HG03139 (cell line): Measurements from ENCODE around the gene ATG9B.

ENCODE experiments used
- ATAC-seq: cut with Tn5 transposase; IDR thresholded peaks from one replicate; pipeline ENCODE4 v1.9.1; 2021; ENCODE audit not compliant: unreplicated experiment

ATG9B gene

DNA sequence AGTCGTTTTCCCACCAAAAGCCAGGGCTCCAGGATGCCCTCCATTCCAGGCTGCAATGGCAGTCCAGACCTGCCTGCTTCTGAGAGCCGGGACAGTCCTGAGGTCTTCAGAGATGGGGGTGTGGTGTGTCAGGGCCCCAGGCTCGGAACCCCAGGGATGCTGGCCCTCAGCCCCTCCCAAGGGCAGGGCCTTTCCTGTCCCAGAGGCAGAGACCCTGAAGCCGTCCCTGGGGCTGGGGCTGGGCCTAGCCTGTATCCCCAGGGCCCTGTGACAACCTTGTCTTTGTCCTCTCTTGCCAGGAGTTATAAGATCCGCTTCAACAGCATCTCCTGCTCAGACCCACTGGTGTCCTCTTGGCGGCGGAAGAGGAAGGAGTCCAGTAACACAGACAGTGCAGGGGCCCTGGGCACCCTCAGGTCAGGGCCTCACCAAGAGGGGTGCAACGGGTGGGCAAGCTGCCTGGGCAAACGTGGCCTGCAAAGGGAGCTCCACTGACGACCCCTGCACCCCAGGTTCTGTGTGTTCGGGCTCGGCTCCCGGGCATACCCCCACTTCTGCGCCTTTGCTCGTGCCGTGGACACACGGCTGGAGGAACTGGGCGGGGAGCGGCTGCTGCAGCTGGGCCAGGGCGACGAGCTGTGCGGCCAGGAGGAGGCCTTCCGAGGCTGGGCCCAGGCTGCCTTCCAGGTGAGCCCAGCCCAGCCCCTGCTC lies 17.5 kb downstream of the ATG9B start:
- ATAC-seq: no peak

DNA sequence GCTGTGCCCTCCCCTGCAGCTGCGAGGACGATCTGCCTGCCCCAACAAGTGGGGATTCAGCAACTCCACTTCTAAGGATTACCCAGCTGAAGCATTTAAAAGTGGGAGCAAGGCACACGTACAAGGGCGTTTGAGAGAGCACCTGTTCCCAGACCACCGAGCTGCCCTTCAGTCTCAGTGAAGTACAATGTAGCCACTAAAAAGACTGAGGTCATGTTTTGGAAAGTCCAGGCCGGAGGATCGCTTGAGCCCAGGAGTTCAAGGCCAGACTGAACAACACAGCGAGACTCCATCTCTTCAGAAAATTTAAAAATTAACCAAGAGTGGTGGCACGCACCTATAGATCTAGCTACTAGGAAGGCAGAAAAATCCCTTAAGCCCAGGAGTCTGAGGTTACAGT lies 18.7 kb downstream of the ATG9B start:
- ATAC-seq: no peak

DNA sequence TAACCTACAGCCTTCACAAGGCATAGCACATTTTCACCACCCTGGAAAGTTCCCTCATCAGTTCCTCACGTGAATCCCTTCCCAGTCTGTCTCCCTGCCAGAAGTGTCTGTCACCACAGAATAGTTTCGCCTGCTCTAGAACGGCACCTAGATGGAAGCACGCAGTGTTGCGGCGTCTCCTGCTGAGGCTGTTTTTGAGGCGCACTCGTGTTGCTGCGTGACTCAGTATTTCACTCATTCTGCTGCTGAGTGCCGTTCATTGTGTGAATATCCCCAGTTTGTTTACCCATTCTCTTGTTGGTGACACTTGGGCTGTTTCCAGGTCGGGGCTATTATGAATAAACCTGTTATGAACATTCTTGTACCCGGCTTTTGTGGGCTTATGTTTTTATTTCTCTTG lies 20.7 kb downstream of the ATG9B start:
- no peak for ATAC-seq

DNA sequence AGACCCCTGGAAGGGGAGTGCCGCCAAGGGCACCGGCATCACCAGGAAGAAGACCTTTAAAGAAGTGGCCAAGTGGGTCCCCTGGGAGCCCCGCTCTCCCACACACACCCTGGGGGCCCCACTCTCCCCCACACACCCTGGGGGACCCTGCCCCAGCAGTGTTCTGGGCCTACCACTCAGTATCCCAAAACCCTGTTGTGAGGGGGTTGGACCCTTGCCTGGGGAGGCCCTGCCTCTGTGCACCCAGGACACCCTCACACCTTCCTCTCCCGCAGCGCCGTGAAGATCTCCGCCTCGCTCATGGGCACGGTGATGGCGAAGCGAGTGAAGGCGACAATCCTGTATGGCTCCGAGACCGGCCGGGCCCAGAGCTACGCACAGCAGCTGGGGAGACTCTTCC lies 22.7 kb downstream of the ATG9B start:
- ATAC-seq: no peak

DNA sequence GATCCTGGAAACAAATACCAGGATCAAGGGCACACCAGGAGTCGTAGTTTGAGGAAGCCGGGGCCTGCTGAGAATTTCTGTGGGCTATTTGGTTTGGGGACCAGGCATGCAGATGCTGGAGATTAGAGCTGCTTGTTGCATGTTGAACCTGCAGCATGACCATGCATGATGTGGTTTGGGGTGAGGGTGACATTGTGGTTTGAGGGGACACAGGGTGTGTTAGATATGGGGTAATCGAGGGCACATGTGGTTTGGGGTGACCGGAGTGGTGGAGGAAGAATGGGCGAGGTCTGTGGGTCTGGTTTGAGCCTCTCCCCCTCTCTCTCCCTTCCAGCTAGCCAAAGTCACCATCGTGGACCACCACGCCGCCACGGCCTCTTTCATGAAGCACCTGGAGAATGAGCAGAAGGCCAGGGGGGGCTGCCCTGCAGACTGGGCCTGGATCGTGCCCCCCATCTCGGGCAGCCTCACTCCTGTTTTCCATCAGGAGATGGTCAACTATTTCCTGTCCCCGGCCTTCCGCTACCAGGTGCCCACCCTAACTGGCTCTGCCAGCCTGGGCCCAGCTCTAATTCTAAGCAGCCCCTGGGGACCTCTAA lies 23.3 kb downstream of the ATG9B start:
- no peak for ATAC-seq

DNA sequence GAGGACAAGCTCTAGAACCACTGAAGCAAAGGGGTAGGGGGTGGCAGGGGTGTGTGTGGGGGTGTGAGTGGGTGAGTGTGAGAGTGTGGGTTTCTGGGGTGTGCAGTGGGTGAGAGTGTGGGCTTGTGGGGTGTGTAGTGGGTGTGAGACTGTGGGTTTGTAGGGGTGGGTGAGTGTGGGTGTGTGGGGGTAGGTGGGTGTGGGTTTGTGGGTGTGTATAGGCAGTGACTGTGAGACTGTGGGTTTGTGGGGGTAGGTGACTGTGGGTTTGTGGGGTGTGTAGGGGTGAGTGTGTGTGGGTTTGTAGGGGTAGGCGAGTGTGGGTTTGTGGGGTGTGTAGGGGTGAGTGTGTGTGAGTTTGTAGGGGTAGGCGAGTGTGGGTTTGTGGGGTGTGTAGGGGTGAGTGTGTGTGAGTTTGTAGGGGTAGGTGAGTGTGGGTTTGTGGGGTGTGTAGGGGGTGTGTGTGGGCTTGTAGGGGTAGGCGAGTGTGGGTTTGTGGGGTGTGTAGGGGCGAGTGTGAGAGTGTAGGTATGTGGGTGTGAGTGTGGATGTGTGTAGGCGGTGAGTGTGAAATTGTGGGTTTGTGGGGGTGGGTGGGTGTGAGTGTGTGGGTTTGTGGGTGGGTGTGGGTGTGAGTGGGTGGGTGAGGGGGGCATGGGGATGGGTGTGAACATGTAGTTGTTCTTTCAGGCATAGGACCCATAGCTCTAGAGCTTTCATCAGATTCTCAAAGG lies 24.6 kb downstream of the ATG9B start:
- no peak for ATAC-seq

DNA sequence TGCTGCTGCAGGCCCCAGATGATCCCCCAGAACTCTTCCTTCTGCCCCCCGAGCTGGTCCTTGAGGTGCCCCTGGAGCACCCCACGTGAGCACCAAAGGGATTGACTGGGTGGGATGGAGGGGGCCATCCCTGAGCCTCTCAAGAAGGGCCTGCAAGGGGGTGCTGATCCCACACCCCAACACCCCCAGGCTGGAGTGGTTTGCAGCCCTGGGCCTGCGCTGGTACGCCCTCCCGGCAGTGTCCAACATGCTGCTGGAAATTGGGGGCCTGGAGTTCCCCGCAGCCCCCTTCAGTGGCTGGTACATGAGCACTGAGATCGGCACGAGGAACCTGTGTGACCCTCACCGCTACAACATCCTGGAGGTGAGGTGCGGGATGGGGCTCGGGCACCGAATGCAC lies 25.3 kb downstream of the ATG9B start:
- ATAC-seq: no peak

DNA sequence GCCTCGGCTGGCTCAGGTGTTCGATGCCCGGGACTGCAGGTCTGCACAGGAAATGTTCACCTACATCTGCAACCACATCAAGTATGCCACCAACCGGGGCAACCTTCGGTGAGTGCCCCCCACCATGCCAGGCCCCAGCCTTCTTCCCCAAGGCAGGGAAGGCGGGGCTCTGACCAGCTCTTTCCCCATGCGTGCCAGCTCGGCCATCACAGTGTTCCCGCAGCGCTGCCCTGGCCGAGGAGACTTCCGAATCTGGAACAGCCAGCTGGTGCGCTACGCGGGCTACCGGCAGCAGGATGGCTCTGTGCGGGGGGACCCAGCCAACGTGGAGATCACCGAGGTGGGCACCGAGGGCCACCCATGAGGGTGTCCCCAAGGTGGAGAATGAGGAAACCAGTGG lies 26.0 kb downstream of the ATG9B start:
- ATAC-seq: no peak

DNA sequence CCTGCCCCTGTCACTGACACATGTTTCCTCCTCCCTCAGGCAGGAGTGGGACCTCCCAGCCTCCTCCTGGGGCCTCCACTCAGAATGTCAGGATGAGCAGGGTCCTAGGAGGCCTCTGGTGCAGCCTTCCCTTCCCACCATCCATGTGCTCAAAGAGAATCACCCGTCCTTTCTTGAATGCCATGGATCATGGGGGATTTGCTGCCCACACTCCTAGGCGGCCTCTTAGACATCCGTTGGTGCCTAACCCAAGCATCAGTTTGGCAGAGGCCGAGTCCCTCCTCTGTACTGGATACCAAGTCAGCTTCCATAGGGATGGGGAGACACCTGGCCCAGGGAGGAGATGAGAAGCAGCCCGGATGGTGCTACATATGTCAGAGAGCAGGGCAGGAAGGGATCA lies 26.5 kb downstream of the ATG9B start:
- ATAC-seq: no peak

DNA sequence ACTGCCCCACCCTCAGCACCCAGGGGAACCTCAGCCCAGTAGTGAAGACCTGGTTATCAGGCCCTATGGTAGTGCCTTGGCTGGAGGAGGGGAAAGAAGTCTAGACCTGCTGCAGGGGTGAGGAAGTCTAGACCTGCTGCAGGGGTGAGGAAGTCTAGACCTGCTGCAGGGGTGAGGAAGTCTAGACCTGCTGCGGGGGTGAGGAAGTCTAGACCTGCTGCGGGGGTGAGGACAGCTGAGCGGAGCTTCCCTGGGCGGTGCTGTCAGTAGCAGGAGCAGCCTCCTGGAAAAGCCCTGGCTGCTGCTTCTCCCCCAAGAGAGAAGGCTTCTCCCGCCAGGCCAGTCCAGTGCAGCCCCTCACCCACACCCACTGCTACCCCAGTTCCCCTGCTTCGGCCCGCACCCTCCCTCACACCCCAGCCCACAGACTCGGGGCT lies 27.2 kb downstream of the ATG9B start:
- ATAC-seq: no peak

DNA sequence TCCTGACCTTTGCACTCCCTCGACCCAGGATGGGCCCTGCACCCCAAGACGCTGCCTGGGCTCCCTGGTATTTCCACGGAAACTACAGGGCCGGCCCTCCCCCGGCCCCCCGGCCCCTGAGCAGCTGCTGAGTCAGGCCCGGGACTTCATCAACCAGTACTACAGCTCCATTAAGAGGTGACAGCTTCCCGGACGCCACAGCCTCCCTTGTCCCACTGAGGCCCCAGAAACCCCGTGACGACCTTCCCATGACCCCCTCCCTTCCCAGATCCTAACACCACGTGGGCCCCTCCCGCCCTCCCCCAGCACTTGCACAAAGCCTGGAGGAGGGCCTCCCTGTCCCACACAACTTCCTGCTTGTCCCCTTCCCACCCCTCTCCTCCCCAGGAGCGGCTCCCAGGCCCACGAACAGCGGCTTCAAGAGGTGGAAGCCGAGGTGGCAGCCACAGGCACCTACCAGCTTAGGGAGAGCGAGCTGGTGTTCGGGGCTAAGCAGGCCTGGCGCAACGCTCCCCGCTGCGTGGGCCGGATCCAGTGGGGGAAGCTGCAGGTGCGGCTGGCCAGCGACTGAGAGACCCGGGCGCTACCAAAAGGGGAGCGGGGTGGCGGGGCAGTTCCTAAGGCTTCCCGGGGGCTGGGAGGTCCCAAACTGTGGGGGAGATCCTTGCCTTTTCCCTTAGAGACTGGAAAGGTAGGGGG lies 27.8 kb downstream of the ATG9B start:
- ATAC-seq: no peak

DNA sequence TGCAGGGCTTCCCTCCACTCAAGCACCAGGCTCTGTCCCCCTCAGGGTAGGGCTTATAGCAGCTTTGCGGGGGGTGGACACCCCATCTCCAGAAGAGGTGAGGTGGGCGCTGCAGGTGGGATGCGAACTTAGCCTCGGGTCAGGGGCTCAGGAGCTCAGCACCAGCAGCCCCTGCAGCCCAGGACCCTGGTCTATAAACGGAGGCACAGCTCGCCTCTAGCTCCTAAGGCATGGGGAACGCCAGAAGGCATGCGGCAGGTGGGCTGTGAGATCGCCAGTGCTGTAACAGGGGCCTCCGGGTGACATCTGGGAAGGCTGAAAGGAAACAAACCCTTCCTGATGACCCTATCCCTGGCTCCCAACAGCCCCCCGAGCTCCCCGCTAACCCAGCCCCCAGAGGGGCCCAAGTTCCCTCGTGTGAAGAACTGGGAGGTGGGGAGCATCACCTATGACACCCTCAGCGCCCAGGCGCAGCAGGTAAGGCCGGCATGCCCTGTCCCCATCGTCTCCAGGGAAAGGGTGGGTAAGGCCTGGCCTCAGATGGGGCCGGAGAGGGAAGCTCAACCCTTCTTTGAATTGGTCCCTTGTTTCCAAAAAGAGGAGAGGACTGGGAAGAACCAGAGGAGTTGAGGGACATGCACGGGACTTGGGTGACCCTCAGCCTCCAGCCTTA lies 29.3 kb downstream of the ATG9B start:
- ATAC-seq: no peak

DNA sequence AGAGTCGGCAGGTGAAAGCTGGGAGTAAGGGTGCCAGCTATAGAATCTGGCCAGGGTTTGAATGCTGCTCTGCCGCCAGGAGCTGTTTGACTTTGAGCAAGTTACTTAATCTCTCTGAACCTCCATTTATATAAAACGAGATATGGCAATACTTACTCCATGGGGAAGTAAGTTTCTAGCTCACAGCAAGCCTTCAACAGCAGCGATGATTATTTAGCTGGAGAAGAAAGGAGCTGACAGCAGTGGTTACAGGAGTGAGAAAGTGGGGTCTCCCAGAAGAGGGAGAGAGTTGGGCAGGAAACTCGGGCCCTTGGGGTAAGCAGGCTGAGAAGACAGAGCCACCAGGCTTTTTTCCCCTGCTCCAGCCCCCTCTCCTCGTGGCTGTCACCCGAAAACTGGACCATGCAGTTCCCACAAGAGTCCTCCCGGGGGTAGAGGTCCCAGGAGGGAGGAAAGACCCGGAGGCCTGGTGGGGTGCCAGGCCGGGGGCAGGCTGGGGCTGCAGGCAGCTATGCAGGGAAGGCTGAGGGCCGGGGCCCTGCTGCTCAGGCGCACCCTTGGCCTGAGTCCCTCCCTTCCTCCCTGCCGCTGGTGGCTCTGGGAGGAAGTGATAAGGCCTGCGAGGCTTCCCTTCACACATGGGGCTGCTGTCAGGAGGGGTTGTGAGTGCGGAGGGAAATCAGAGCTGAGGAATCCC lies 30.0 kb downstream of the ATG9B start:
- no peak for ATAC-seq

DNA sequence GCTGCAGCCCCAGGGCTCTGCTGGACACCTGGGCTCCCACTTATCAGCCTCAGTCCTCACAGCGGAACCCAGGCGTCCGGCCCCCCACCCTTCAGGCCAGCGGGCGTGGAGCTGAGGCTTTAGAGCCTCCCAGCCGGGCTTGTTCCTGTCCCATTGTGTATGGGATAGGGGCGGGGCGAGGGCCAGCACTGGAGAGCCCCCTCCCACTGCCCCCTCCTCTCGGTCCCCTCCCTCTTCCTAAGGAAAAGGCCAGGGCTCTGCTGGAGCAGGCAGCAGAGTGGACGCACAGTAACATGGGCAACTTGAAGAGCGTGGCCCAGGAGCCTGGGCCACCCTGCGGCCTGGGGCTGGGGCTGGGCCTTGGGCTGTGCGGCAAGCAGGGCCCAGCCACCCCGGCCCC lies 30.8 kb downstream of the ATG9B start:
- no peak for ATAC-seq

DNA sequence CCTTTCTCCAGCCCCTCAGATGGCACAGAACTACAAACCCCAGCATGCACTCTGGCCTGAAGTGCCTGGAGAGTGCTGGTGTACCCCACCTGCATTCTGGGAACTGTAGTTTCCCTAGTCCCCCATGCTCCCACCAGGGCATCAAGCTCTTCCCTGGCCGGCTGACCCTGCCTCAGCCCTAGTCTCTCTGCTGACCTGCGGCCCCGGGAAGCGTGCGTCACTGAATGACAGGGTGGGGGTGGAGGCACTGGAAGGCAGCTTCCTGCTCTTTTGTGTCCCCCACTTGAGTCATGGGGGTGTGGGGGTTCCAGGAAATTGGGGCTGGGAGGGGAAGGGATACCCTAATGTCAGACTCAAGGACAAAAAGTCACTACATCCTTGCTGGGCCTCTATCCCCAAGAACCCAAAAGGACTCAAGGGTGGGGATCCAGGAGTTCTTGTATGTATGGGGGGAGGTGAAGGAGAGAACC lies 31.4 kb downstream of the ATG9B start:
- no peak for ATAC-seq

DNA sequence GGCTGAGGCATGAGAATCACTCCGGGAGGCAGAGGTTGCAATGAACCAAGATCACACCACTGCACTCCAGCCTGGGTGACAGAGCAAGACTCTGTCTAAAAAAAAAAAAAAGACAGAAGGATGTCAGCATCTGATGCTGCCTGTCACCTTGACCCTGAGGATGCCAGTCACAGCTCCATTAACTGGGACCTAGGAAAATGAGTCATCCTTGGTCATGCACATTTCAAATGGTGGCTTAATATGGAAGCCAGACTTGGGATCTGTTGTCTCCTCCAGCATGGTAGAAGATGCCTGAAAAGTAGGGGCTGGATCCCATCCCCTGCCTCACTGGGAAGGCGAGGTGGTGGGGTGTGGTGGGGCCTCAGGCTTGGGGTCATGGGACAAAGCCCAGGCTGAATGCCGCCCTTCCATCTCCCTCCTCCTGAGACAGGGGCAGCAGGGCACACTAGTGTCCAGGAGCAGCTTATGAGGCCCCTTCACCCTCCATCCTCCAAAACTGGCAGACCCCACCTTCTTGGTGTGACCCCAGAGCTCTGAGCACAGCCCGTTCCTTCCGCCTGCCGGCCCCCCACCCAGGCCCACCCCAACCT lies 32.1 kb downstream of the ATG9B start:
- no peak for ATAC-seq

DNA sequence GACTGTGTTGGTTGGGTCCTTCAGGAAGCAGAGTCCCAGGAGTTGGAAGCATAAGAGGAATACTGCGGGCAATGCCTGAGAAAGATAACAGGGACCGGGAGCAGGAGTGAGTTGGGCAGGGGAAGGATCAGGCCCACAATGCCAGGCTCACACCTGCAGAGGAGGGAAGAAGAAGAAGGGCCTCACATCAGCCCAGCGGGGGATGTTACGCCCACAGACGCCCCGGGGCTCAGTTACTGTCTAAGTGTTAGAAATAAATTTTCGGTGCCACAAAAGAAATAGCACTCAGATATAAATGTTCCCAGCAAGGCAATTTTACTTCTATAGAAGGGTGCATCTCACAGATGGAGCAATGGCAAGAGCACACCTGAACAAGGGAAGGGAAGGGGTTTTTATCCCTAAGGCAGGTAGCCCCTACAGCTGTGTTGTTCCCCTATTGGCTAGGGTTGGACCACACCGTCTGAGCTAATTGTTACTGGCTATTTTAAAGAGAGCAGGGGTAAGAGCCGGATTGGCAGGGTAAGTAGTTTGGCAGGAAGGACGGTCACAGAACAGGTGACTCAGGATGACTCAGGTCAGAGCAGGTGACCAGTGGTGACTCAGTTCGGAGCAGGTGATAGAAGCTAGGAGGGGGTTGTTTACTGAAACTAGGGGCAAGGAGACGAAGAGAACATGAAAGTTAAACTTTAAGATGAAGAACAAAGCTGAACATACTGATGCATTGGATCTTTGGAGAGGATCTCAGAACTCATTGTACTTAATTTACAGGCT lies 33.7 kb downstream of the ATG9B start, which contains the start of gene NOS3:
Gene NOS3, plus strand, starts transcription at position 602 of the 771 bp plus-strand sequence. CDS start 2,787 bp downstream, outside the sequence.
- ATAC-seq: no peak

DNA sequence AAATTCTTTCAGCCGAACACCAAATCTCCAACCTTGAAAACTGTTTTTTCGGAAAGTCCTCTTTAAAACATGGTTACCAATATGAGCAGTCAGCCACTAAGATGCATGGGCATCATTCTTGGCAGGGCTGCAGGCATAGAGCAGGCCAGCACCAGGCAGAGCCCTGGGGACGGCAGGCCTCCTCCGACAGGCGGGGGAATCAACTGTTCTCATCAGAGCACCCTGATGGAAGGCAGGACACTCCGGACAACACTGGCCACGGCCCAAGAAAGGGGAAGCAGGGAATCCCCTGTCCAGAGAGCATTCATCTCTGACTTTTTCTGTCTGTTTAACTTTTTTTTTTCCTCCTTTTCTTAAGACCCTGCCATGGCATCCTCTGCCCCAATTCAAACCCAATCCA lies 34.8 kb downstream of the ATG9B start:
- no peak for ATAC-seq
